ENCODE measurements around the gene HDAC4. TPM values are rescaled to one million over a fixed set of nuclear protein-coding genes. Genes with fewer than 3 reads are reported as not detected.

Gene HDAC4
- total and polyA plus RNA-seq, 2 experiments from 2014 or later, result 8.1 to 41.8 TPM

GRCh38 chr2:239057533-239057932 lies 343.3 kb downstream of the HDAC4 start:
- Histone ChIP-seq H2AFZ (no peak overlapping the region), H3K4me2 (no peak overlapping the region), H3K36me3 (ENCODE audit: insufficient read depth) (no peaks in the 10 kb centered on the region), H3K79me2 (replicated peaks; ENCODE audit: insufficient read depth) (no peaks in the 10 kb centered on the region), H3K27ac (ENCODE audit: low read depth) (no peak overlapping the region), H3K4me1 (ENCODE audit: insufficient read depth) (no peaks in the 10 kb centered on the region), H3F3A (replicated peaks; ENCODE audit: low read depth) (no peaks in the 10 kb centered on the region), H3K27me3 (ENCODE audit: insufficient read depth) (no peaks in the 10 kb centered on the region), H3K9me2 (ENCODE audit: insufficient read depth) (no peaks in the 10 kb centered on the region), H3K4me3 (no peak overlapping the region), H4K20me1 (replicated peaks; ENCODE audit: insufficient read depth) (no peaks in the 10 kb centered on the region; the same call in 1 of the 2 replicates)
- peaks cover 16% of the 10 kb centered on the region for H3K36me3 Mint-ChIP-seq (ENCODE audit: low read depth)
- H3K4me3 Mint-ChIP-seq, result no peak overlapping the region
- no peak overlapping the region for H3K27ac Mint-ChIP-seq
- DNase-seq (ENCODE audit: low spot score) (no peak), ATAC-seq (no peak)
- TF ChIP-seq CREB1 (CRISPR knock-in tag; IDR thresholded peaks at IDR 0.05; ENCODE audit: low read depth) (no peak), ZNF114 (CRISPR knock-in tag; IDR thresholded peaks at IDR 0.05) (no peak), NANOG (IDR thresholded peaks at IDR 0.05; ENCODE audit: borderline replicate concordance) (no peak)
- no peaks in the 10 kb centered on the region for H3K4me1 Mint-ChIP-seq
- H3K9me3 Mint-ChIP-seq, result no peaks in the 10 kb centered on the region
- peaks cover 12% of the 10 kb centered on the region for H3K27me3 Mint-ChIP-seq (ENCODE audit: insufficient read depth, low read depth, poor library complexity)

DNA sequence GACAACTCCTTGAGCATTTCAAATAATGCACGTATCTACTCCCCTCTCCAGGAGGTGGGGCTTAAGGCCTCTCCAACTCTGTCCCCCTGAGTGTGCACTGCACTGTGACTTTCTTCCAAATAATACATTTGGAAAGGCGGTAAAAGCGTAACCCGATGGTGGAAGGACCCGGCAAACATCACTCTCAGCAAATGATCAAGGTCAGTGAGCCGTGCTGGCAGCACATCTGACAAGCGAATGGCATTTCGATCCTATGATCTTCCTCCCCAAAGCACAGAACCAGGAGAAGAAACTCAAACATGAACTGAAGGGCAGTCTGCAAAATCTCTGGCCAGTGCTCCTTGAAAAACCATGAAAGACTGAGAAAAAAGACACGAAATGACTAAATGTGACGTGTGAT lies 344.2 kb downstream of the HDAC4 start:
- no peak overlapping the region for H2AFZ ChIP-seq
- H3K4me3 ChIP-seq, result no peak overlapping the region
- no peaks in the 10 kb centered on the region for H3K36me3 ChIP-seq (ENCODE audit: insufficient read depth)
- peaks cover 12% of the 10 kb centered on the region for H3K27me3 Mint-ChIP-seq (ENCODE audit: insufficient read depth, low read depth, poor library complexity)
- ATAC-seq (no peak), DNase-seq (ENCODE audit: low spot score) (no peak)
- no peak overlapping the region for H3K27ac ChIP-seq (ENCODE audit: low read depth)
- no peaks in the 10 kb centered on the region for H3K4me1 Mint-ChIP-seq
- H3K36me3 Mint-ChIP-seq (ENCODE audit: low read depth), result peaks cover 16% of the 10 kb centered on the region
- no peaks in the 10 kb centered on the region for H3K9me2 ChIP-seq (ENCODE audit: insufficient read depth)
- H3K4me3 Mint-ChIP-seq, result no peak overlapping the region
- no peaks in the 10 kb centered on the region for H3F3A ChIP-seq (replicated peaks; ENCODE audit: low read depth)
- H3K27ac Mint-ChIP-seq, result no peak overlapping the region
- H3K27me3 ChIP-seq (ENCODE audit: insufficient read depth), result no peaks in the 10 kb centered on the region
- TF ChIP-seq POLR2AphosphoS5 (IDR thresholded peaks at IDR 0.05; ENCODE audit: low read depth), result no peak
- TF ChIP-seq EZH2phosphoT487 (IDR thresholded peaks at IDR 0.05; ENCODE audit: unreplicated experiment), result peak; percentile 46
- no peak overlapping the region for H3K4me2 ChIP-seq
- H4K20me1 ChIP-seq (replicated peaks; ENCODE audit: insufficient read depth), result no peaks in the 10 kb centered on the region; the same call in 1 of the 2 replicates
- no peaks in the 10 kb centered on the region for H3K9me3 Mint-ChIP-seq
- no peaks in the 10 kb centered on the region for H3K79me2 ChIP-seq (replicated peaks; ENCODE audit: insufficient read depth)
- no peaks in the 10 kb centered on the region for H3K4me1 ChIP-seq (ENCODE audit: insufficient read depth)

DNA sequence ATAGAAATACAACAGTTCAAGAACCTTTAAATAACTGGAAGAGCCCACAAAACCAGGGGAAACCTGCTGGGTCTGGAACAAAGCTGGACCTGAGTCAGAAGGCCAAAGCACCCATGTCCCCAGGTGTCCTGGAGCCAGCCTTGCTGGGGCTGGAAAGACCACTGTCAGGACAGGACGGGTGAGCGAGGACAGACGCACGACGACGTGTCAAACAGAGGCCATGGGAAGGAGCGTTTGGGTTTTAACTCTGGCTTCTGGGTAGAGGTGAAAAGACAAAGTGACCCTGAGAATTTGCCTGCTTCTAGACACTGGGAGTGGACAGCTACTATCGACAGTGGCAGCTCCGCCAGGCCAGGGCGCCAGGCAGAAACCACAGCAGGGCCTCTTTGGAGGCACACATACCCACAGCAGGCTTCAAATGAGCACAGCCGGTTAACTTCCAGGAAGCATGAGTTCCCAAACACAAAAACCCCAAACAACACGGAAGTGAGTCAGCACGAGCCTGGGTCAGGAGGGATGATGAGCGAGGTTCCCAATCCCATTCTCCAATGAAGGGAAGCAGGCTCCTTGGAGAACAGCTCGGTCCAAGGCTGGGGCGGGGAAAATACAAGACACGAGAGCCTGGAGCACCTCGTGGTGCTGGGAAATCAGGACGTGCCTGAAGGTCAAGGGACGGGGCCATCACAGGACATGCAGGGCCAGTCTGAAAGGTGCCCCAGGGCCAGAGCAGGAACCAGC lies 344.9 kb downstream of the HDAC4 start:
- H3K27ac Mint-ChIP-seq, result peak overlapping the region; percentile 54
- TF ChIP-seq EZH2phosphoT487 (IDR thresholded peaks at IDR 0.05; ENCODE audit: unreplicated experiment) (no peak), STAT1 (IDR thresholded peaks at IDR 0.05; ENCODE audit: unreplicated experiment) (no peak), JUNB (IDR thresholded peaks at IDR 0.05; ENCODE audit: unreplicated experiment) (no peak), ZNF331 (CRISPR knock-in tag; IDR thresholded peaks at IDR 0.05; ENCODE audit: low read depth) (no peak), REST (IDR thresholded peaks at IDR 0.05; ENCODE audit: unreplicated experiment) (no peak), CTCF (conservative IDR thresholded peaks at IDR 0.05; ENCODE audit: low read depth in 2 of 2) (no peak)

More for the DNA sequence above, 344.9 kb downstream of the HDAC4 start:
- Histone ChIP-seq H3K4me1 (ENCODE audit: insufficient read depth) (no peaks in the 10 kb centered on the region), H3K27me3 (ENCODE audit: insufficient read depth) (no peaks in the 10 kb centered on the region), H3K4me3 (no peak overlapping the region), H4K20me1 (replicated peaks; ENCODE audit: insufficient read depth) (no peaks in the 10 kb centered on the region; the same call in 1 of the 2 replicates), H3K27ac (ENCODE audit: low read depth) (no peak overlapping the region), H3K79me2 (replicated peaks; ENCODE audit: insufficient read depth) (no peaks in the 10 kb centered on the region), H3F3A (replicated peaks; ENCODE audit: low read depth) (no peaks in the 10 kb centered on the region), H3K36me3 (ENCODE audit: insufficient read depth) (no peaks in the 10 kb centered on the region), H3K9me2 (ENCODE audit: insufficient read depth) (no peaks in the 10 kb centered on the region), H2AFZ (no peak overlapping the region), H3K4me2 (no peak overlapping the region)
- H3K4me1 Mint-ChIP-seq, result no peaks in the 10 kb centered on the region
- no peak overlapping the region for H3K4me3 Mint-ChIP-seq
- ATAC-seq (no peak), DNase-seq (ENCODE audit: low spot score) (no peak)
- peaks cover 7% of the 10 kb centered on the region for H3K27me3 Mint-ChIP-seq (ENCODE audit: insufficient read depth, low read depth, poor library complexity)
- H3K9me3 Mint-ChIP-seq, result no peaks in the 10 kb centered on the region
- H3K36me3 Mint-ChIP-seq (ENCODE audit: low read depth), result peaks cover 16% of the 10 kb centered on the region

All from GM23338 (cell line).